ENCODE results near the gene CBLC. TPM values are rescaled to one million over a fixed set of nuclear protein-coding genes. Genes with fewer than 3 reads are reported as not detected.
A peak's percentile ranks its signal among the peaks of the same experiment; 100 is the strongest.

The CBLC gene
- total RNA-seq, 1 experiment from 2014 or later, result 20.5 TPM

GRCh38 chr19:44741841-44742329 is 35.8 kb upstream of the CBLC start:
- DNase-seq (ENCODE audit: low spot score), result no peak

GRCh38 chr19:44742330-44743061 is 35.2 kb upstream of the CBLC start:
- no peaks in the 10 kb centered on the region for H3K9me3 Mint-ChIP-seq
- H3K4me3 Mint-ChIP-seq, result no peak overlapping the region
- TF ChIP-seq CBFB (CRISPR knock-in tag; IDR thresholded peaks at IDR 0.05; ENCODE audit: low read depth) (no peak), ZNF671 (CRISPR knock-in tag; IDR thresholded peaks at IDR 0.05) (no peak), KAT7 (CRISPR knock-in tag; IDR thresholded peaks at IDR 0.05; ENCODE audit: borderline replicate concordance) (no peak), HMGA2 (CRISPR knock-in tag; IDR thresholded peaks at IDR 0.05) (no peak), AR (CRISPR knock-in tag; IDR thresholded peaks at IDR 0.05) (no peak), CREM (CRISPR knock-in tag; IDR thresholded peaks at IDR 0.05) (no peak), CTCF (IDR thresholded peaks at IDR 0.05) (no peak), ZNF396 (CRISPR knock-in tag; IDR thresholded peaks at IDR 0.05; ENCODE audit: borderline replicate concordance) (no peak)
- ATAC-seq (no peak), DNase-seq (ENCODE audit: low spot score) (no peak)
- no peak overlapping the region for H3K27ac Mint-ChIP-seq
- no peaks in the 10 kb centered on the region for H3K36me3 Mint-ChIP-seq
- peaks cover 41% of the 10 kb centered on the region for H3K27me3 Mint-ChIP-seq (ENCODE audit: low read depth)
- H3K4me1 Mint-ChIP-seq, result peaks cover 18% of the 10 kb centered on the region
- ChIA-PET POLR2A (no interaction called here), CTCF (interaction anchor here (0.7 to 2.6 kb wide), 8 partner anchors 11 to 190 kb away, joined by 3 to 20 read pairs (median 3); no protein-coding TSS in a partner anchor)

More at GRCh38 chr19:44741841-44742329, 35.8 kb upstream of the CBLC start:
- Mint-ChIP-seq H3K27me3 (ENCODE audit: low read depth) (peaks cover 37% of the 10 kb centered on the region), H3K9me3 (no peaks in the 10 kb centered on the region), H3K36me3 (no peaks in the 10 kb centered on the region), H3K4me1 (peaks cover 19% of the 10 kb centered on the region), H3K4me3 (no peak overlapping the region), H3K27ac (no peak overlapping the region)
- no peak for TF ChIP-seq HMGA2 (CRISPR knock-in tag; IDR thresholded peaks at IDR 0.05)
- TF ChIP-seq NR2C2 (CRISPR knock-in tag; IDR thresholded peaks at IDR 0.05), result no peak
- TF ChIP-seq GABPB1 (CRISPR knock-in tag; IDR thresholded peaks at IDR 0.05), result no peak
- TF ChIP-seq ESRRA (CRISPR knock-in tag; IDR thresholded peaks at IDR 0.05; ENCODE audit: borderline replicate concordance), result no peak
- ATAC-seq, result peak; percentile 43
- ChIA-PET POLR2A (interaction anchor here (0.8 kb wide), 1 partner anchor 12 kb away, joined by 3 read pairs; no protein-coding TSS in a partner anchor), CTCF (interaction anchor here (0.7 to 4.5 kb wide), 6 partner anchors 11 to 43 kb away, joined by 3 to 23 read pairs (median 4); no protein-coding TSS in a partner anchor)

GRCh38 chr19:44744871-44745332 is 32.8 kb upstream of the CBLC start:
- H3K4me3 Mint-ChIP-seq, result no peak overlapping the region
- CTCF ChIA-PET, result interaction anchor here (0.9 to 2.2 kb wide), 5 partner anchors 12 to 174 kb away, joined by 3 to 19 read pairs (median 6); no protein-coding TSS in a partner anchor

More at GRCh38 chr19:44744871-44745332, 32.8 kb upstream of the CBLC start:
- POLR2A ChIA-PET, result interaction anchor here (0.6 to 0.8 kb wide), 2 partner anchors 14 to 25 kb away, joined by 3 read pairs; no protein-coding TSS in a partner anchor
- DNase-seq (ENCODE audit: low spot score) (no peak), ATAC-seq (no peak)
- H3K4me1 Mint-ChIP-seq, result peaks cover 17% of the 10 kb centered on the region
- TF ChIP-seq ATF1 (CRISPR knock-in tag; IDR thresholded peaks at IDR 0.05) (no peak), E2F4 (CRISPR knock-in tag; IDR thresholded peaks at IDR 0.05; ENCODE audit: borderline replicate concordance, low read depth) (no peak), TCF7 (CRISPR knock-in tag; IDR thresholded peaks at IDR 0.05; ENCODE audit: low read depth) (no peak), ZNF232 (CRISPR knock-in tag; IDR thresholded peaks at IDR 0.05) (no peak), ZNF416 (CRISPR knock-in tag; IDR thresholded peaks at IDR 0.05) (no peak)
- H3K9me3 Mint-ChIP-seq, result no peaks in the 10 kb centered on the region
- no peak overlapping the region for H3K27ac Mint-ChIP-seq
- H3K36me3 Mint-ChIP-seq, result no peaks in the 10 kb centered on the region
- peaks cover 50% of the 10 kb centered on the region for H3K27me3 Mint-ChIP-seq (ENCODE audit: low read depth)
